H9 (cell line): ENCODE data around the gene MITF. TPM values are rescaled to one million over a fixed set of nuclear protein-coding genes. Genes with fewer than 3 reads are reported as not detected.

ENCODE experiments used
- DNase-seq: peaks from one replicate; pipeline ENCODE4 v3.0.0-alpha.2; 2017
- H2AFZ ChIP-seq: one replicate; pipeline ENCODE4 v1.6.1; 2013; ENCODE audit warnings: mild to moderate bottlenecking, low read length, control low read depth, moderate library complexity
- H2AK5ac ChIP-seq: 2 replicates; pipeline ENCODE4 v1.6.1; 2013; ENCODE audit warnings: low read length, control low read depth, mixed read lengths; ENCODE audit not compliant: insufficient read length
- H2BK120ac ChIP-seq: one replicate; pipeline ENCODE4 v1.6.1; 2013; ENCODE audit warnings: low read depth, mild to moderate bottlenecking, low read length, control low read depth, inconsistent platforms; ENCODE audit not compliant: poor library complexity, severe bottlenecking
- H2BK12ac ChIP-seq: 2 replicates; pipeline ENCODE4 v1.6.1; 2013; ENCODE audit warnings: low read length, control low read depth, mixed read lengths, low read depth; ENCODE audit not compliant: insufficient read length
- H2BK15ac ChIP-seq: 2 replicates; pipeline ENCODE4 v1.6.1; 2013; ENCODE audit warnings: low read depth, low read length, control low read depth
- H2BK20ac ChIP-seq: one replicate; pipeline ENCODE4 v1.6.1; 2013; ENCODE audit warnings: low read depth, mild to moderate bottlenecking, low read length, control low read depth, inconsistent platforms; ENCODE audit not compliant: poor library complexity, severe bottlenecking
- H2BK5ac ChIP-seq: 2 replicates; pipeline ENCODE4 v1.6.1; 2013; ENCODE audit warnings: low read length, control low read depth, mixed read lengths; ENCODE audit not compliant: insufficient read length
- H3K14ac ChIP-seq: 2 replicates; pipeline ENCODE4 v1.6.1; 2013; ENCODE audit warnings: low read length, control low read depth; ENCODE audit not compliant: insufficient read depth
- H3K18ac ChIP-seq: 2 replicates; pipeline ENCODE4 v1.6.1; 2013; ENCODE audit warnings: low read depth, mild to moderate bottlenecking, mixed read lengths, low read length, control low read depth; ENCODE audit not compliant: insufficient read length
- H3K23ac ChIP-seq: 2 replicates; pipeline ENCODE4 v1.6.1; 2013; ENCODE audit warnings: low read length, control low read depth, mixed read lengths, low read depth; ENCODE audit not compliant: insufficient read length
- H3K23me2 ChIP-seq: 2 replicates; pipeline ENCODE4 v1.6.1; 2013; ENCODE audit warnings: low read depth, mild to moderate bottlenecking, mixed read lengths, low read length, control low read depth; ENCODE audit not compliant: insufficient read length, poor library complexity, severe bottlenecking
- H3K27ac ChIP-seq: 2 replicates; pipeline ENCODE4 v1.5.1; 2013; ENCODE audit warnings: low read length, control low read depth, mixed read lengths, low read depth; ENCODE audit not compliant: insufficient read length
- H3K27me3 ChIP-seq: 2 replicates; pipeline ENCODE4 v1.6.1; 2013; ENCODE audit warnings: low read length, control low read depth, inconsistent platforms; ENCODE audit not compliant: insufficient read depth
- H3K4ac ChIP-seq: 2 replicates; pipeline ENCODE4 v1.6.1; 2013; ENCODE audit warnings: low read depth, mild to moderate bottlenecking, control low read depth, inconsistent platforms, low read length, moderate library complexity
- H3K4me1 ChIP-seq: 2 replicates; pipeline ENCODE4 v1.6.1; 2013; ENCODE audit warnings: low read length, control low read depth, inconsistent platforms; ENCODE audit not compliant: insufficient read depth
- H3K4me2 ChIP-seq: 2 replicates; pipeline ENCODE4 v1.6.1; 2013; ENCODE audit warnings: low read length, control low read depth, mixed read lengths; ENCODE audit not compliant: insufficient read length, insufficient read depth
- H3K56ac ChIP-seq: 2 replicates; pipeline ENCODE4 v1.6.1; 2013; ENCODE audit warnings: low read depth, mild to moderate bottlenecking, mixed read lengths, low read length, control low read depth; ENCODE audit not compliant: insufficient read length
- H3K79me1 ChIP-seq: 2 replicates; pipeline ENCODE4 v1.6.1; 2013; ENCODE audit warnings: low read depth, mild to moderate bottlenecking, moderate library complexity, low read length, control low read depth, inconsistent platforms; ENCODE audit not compliant: insufficient read depth, poor library complexity, severe bottlenecking
- H3K79me2 ChIP-seq: 2 replicates; pipeline ENCODE4 v1.6.1; 2013; ENCODE audit warnings: low read length, control low read depth, inconsistent platforms; ENCODE audit not compliant: insufficient read depth
- H3K9ac ChIP-seq: 2 replicates; pipeline ENCODE4 v1.6.1; 2013; ENCODE audit warnings: low read length, control low read depth, mixed read lengths; ENCODE audit not compliant: insufficient read length; ENCODE audit errors: extremely low read depth
- H3K9me3 ChIP-seq: one replicate; pipeline ENCODE4 v1.6.1; 2013; ENCODE audit warnings: low read depth, low read length, inconsistent platforms; ENCODE audit not compliant: control insufficient read depth
- H3T11ph ChIP-seq: one replicate; pipeline ENCODE4 v1.6.1; 2013; ENCODE audit warnings: mild to moderate bottlenecking, low read length, control low read depth, inconsistent platforms
- H4K20me1 ChIP-seq: one replicate; pipeline ENCODE4 v1.6.1; 2013; ENCODE audit not compliant: control insufficient read depth, insufficient read length, insufficient read depth
- H4K5ac ChIP-seq: 2 replicates; pipeline ENCODE4 v1.6.1; 2013; ENCODE audit warnings: low read depth, mild to moderate bottlenecking, mixed read lengths, low read length, control low read depth; ENCODE audit not compliant: insufficient read length
- H4K8ac ChIP-seq: replicated peaks from 2 replicates; pipeline ENCODE4 v1.6.1; 2013; ENCODE audit warnings: low read length, control low read depth, mixed read lengths, low read depth; ENCODE audit not compliant: insufficient read length
- H4K91ac ChIP-seq: 2 replicates; pipeline ENCODE4 v1.6.1; 2013; ENCODE audit warnings: low read depth, mild to moderate bottlenecking, moderate library complexity, mixed read lengths, low read length, control low read depth; ENCODE audit not compliant: insufficient read length
- H3K27ac Mint-ChIP-seq, 3 experiments: 2 replicates in 2 of 3; 3 replicates in 1 of 3; pipeline ENCODE4 v1.8.0; 2020 to 2021; ENCODE audit warnings: mixed read lengths in 3 of 3, mild to moderate bottlenecking in 1 of 3, moderate library complexity in 1 of 3
- H3K27me3 Mint-ChIP-seq: 2 replicates; pipeline ENCODE4 v1.8.0; 2021; ENCODE audit warnings: low read depth, mild to moderate bottlenecking, moderate library complexity, mixed read lengths
- H3K36me3 Mint-ChIP-seq, 3 experiments: 2 replicates in 2 of 3; 3 replicates in 1 of 3; pipeline ENCODE4 v1.8.0; 2020 to 2021; ENCODE audit warnings: low read depth in 3 of 3, mixed read lengths in 3 of 3; ENCODE audit not compliant: insufficient read depth in 1 of 3
- H3K4me1 Mint-ChIP-seq, 2 experiments: 2 replicates each; pipeline ENCODE4 v1.8.0; 2020; ENCODE audit warnings: mixed read lengths in 2 of 2
- H3K4me3 Mint-ChIP-seq, 2 experiments: 2 replicates in 1 of 2; 3 replicates in 1 of 2; pipeline ENCODE4 v1.8.0; 2020 to 2021; ENCODE audit warnings: mild to moderate bottlenecking in 2 of 2, mixed read lengths in 2 of 2, moderate library complexity in 1 of 2
- H3K9me3 Mint-ChIP-seq, 2 experiments: 2 replicates in 1 of 2; 3 replicates in 1 of 2; pipeline ENCODE4 v1.8.0; 2020; ENCODE audit warnings: mild to moderate bottlenecking in 2 of 2, mixed read lengths in 2 of 2, moderate library complexity in 1 of 2
- WGBS: extraction: QIAGEN DNeasy Blood & Tissue Kit; methylation state at CpG from one replicate; pipeline ENCODE4 v1.1.7; 2013; ENCODE audit warnings: missing lambda C conversion rate, low lambda C conversion rate, mixed read lengths; ENCODE audit not compliant: insufficient read length; ENCODE audit errors: extremely low coverage; 5-methylcytosine and 5-hydroxymethylcytosine counted together
- total RNA-seq: library from RNA; stranded (reverse); gene quantifications from 2 replicates; pipeline ENCODE4 v1.2.1, GENCODE V29; 2021
- TF ChIP-seq, protein P1 (sequence below): fragments of 200-600 bp; sonication (generic); conservative IDR thresholded peaks from 3 replicates; pipeline ENCODE4 v1.8.0; 2021; ENCODE audit warnings: antibody characterized with exemption, mild to moderate bottlenecking

Gene MITF
- total RNA-seq, 1 experiment from 2014 or later, result 0.81 TPM

- Histone ChIP-seq H3K9me3 (no peaks in the 10 kb centered on the region), H3K9ac (no peak overlapping the region), H3K27ac (no peak overlapping the region), H2AFZ (no peak overlapping the region), H4K8ac (no peak overlapping the region), H2BK12ac (no peak overlapping the region), H3K27me3 (no peaks in the 10 kb centered on the region), H3K56ac (no peak overlapping the region), H3K79me1 (no peaks in the 10 kb centered on the region), H3T11ph (no peak overlapping the region), H3K23me2 (no peaks in the 10 kb centered on the region), H3K4me2 (no peak overlapping the region), H4K20me1 (no peaks in the 10 kb centered on the region), H3K18ac (no peak overlapping the region), H3K23ac (no peak overlapping the region), H3K14ac (no peak overlapping the region), H3K79me2 (no peaks in the 10 kb centered on the region), H2BK120ac (no peak overlapping the region), H3K4me1 (peaks cover 3% of the 10 kb centered on the region; the same call in 1 of the 2 replicates), H3K4ac (no peak overlapping the region), H2BK5ac (no peak overlapping the region), H2BK15ac (no peak overlapping the region), H2AK5ac (no peak overlapping the region), H4K91ac (no peak overlapping the region), H4K5ac (no peak overlapping the region), H2BK20ac (no peak overlapping the region)
- no peak for DNase-seq
- Mint-ChIP-seq H3K27me3 (no peaks in the 10 kb centered on the region; the same call in 1 of the 2 replicates), H3K4me3 (no peak overlapping the region), H3K36me3 (no peaks in the 10 kb centered on the region), H3K4me1 (peaks cover 12 to 16% of the 10 kb centered on the region in 2 experiments), H3K9me3 (no peaks in the 10 kb centered on the region), H3K27ac (no peak overlapping the region)
- TF ChIP-seq, protein P1, sequence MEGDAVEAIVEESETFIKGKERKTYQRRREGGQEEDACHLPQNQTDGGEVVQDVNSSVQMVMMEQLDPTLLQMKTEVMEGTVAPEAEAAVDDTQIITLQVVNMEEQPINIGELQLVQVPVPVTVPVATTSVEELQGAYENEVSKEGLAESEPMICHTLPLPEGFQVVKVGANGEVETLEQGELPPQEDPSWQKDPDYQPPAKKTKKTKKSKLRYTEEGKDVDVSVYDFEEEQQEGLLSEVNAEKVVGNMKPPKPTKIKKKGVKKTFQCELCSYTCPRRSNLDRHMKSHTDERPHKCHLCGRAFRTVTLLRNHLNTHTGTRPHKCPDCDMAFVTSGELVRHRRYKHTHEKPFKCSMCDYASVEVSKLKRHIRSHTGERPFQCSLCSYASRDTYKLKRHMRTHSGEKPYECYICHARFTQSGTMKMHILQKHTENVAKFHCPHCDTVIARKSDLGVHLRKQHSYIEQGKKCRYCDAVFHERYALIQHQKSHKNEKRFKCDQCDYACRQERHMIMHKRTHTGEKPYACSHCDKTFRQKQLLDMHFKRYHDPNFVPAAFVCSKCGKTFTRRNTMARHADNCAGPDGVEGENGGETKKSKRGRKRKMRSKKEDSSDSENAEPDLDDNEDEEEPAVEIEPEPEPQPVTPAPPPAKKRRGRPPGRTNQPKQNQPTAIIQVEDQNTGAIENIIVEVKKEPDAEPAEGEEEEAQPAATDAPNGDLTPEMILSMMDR, result no peak
- no CpG with 5 or more reads among the region's 3 CpGs for WGBS
Observed at GRCh38 chr3:69994919-69995318, 255.7 kb downstream of the MITF start.
